Measurements from ENCODE around the gene PDE3A. TPM values are rescaled to one million over a fixed set of nuclear protein-coding genes. Genes with fewer than 3 reads are reported as not detected.

PDE3A gene
- total RNA-seq, 4 donors from 2014 or later, result 7.7 to 75.8 (median 18.7) TPM

- intact Hi-C loops (cut with DNase I; ENCODE audit: low total_unique reads), result no loop called here
- no peak for DNase-seq
- no peak for TF ChIP-seq POLR2A (IDR thresholded peaks at IDR 0.05)
- TF ChIP-seq, protein P1, sequence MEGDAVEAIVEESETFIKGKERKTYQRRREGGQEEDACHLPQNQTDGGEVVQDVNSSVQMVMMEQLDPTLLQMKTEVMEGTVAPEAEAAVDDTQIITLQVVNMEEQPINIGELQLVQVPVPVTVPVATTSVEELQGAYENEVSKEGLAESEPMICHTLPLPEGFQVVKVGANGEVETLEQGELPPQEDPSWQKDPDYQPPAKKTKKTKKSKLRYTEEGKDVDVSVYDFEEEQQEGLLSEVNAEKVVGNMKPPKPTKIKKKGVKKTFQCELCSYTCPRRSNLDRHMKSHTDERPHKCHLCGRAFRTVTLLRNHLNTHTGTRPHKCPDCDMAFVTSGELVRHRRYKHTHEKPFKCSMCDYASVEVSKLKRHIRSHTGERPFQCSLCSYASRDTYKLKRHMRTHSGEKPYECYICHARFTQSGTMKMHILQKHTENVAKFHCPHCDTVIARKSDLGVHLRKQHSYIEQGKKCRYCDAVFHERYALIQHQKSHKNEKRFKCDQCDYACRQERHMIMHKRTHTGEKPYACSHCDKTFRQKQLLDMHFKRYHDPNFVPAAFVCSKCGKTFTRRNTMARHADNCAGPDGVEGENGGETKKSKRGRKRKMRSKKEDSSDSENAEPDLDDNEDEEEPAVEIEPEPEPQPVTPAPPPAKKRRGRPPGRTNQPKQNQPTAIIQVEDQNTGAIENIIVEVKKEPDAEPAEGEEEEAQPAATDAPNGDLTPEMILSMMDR (IDR thresholded peaks at IDR 0.05), result no peak
- Histone ChIP-seq H3K27ac (peak overlapping the region; percentile 93 to 96), H3K36me3 (no peaks in the 10 kb centered on the region), H3K27me3 (no peaks in the 10 kb centered on the region), H3K4me3 (peak overlapping the region; percentile 70 to 80), H3K9me3 (no peaks in the 10 kb centered on the region), H3K4me1 (no peaks in the 10 kb centered on the region)
Measured at GRCh38 chr12:20367583-20368113, 689 bp upstream of the PDE3A start.

DNA sequence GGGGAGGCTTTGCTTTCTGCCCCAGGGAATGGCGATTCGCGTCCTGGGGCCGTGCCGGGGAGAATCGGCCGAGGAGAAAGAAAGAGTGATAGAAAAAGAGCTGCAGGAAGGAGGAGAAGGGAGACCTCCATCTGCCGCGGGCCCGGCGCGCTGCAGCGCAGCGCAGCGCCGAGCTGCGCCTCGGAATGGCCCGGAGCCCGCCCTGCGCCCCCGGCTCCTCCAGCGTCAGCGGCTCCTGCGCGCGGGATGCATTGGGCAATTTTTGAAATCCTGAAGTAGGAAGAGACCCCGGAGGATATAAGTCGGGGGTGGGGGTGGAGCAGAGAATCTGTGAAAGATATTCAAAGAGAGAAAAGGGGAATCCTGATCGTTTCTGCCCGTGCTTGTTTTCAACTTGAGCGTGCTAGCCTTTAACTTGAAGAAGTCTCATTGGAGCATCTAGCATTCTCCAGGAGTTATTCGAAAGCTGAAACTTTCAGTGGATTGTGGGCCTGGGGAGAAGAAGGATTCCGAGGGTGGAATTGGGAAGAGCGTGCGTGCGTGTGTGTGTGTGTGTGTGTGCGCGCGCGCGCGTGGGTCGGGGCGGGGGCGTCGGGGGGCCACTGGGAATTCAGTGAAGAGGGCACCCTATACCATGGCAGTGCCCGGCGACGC lies 441 bp downstream of the PDE3A start:
- Histone ChIP-seq H3K27ac (peak overlapping the region; percentile 93 to 96), H3K4me3 (peak overlapping the region; percentile 70 to 80), H3K27me3 (no peaks in the 10 kb centered on the region), H3K36me3 (no peaks in the 10 kb centered on the region), H3K9me3 (no peaks in the 10 kb centered on the region), H3K4me1 (no peaks in the 10 kb centered on the region)
- DNase-seq, result peak; percentile 29 to 40
- intact Hi-C loops (cut with DNase I; ENCODE audit: low total_unique reads), result no loop called here
- TF ChIP-seq, protein P1 (IDR thresholded peaks at IDR 0.05), result no peak
- TF ChIP-seq POLR2A (IDR thresholded peaks at IDR 0.05), result no peak

GRCh38 chr12:20369305-20370013 lies 1.1 kb downstream of the PDE3A start:
- DNase-seq, result peak; percentile 71
- Histone ChIP-seq H3K36me3 (no peaks in the 10 kb centered on the region), H3K4me3 (peak overlapping the region; percentile 70 to 80), H3K9me3 (no peaks in the 10 kb centered on the region), H3K27ac (peak overlapping the region; percentile 93 to 96), H3K27me3 (no peaks in the 10 kb centered on the region), H3K4me1 (no peaks in the 10 kb centered on the region)
- TF ChIP-seq POLR2A (IDR thresholded peaks at IDR 0.05), result peak in 1 of 2 donors; percentile 59
- TF ChIP-seq, protein P1 (IDR thresholded peaks at IDR 0.05), result peak; percentile 30 to 51 (median 38)
- intact Hi-C loops (cut with DNase I; ENCODE audit: low total_unique reads), result no loop called here

- intact Hi-C loops (cut with DNase I; ENCODE audit: low total_unique reads), result no loop called here
Measured at GRCh38 chr12:20370014-20370386, 1.7 kb downstream of the PDE3A start.

More at GRCh38 chr12:20370014-20370386, 1.7 kb downstream of the PDE3A start:
- no peaks in the 10 kb centered on the region for H3K4me1 ChIP-seq
- no peaks in the 10 kb centered on the region for H3K27me3 ChIP-seq
- peak overlapping the region; percentile 70 to 80 for H3K4me3 ChIP-seq
- no peaks in the 10 kb centered on the region for H3K9me3 ChIP-seq
- peak; percentile 32 to 47 for DNase-seq
- TF ChIP-seq, protein P1 (IDR thresholded peaks at IDR 0.05), result no peak
- TF ChIP-seq POLR2A (IDR thresholded peaks at IDR 0.05), result no peak
- H3K36me3 ChIP-seq, result no peaks in the 10 kb centered on the region
- peak overlapping the region; percentile 93 to 96 for H3K27ac ChIP-seq
